Left colon (tissue), 2 donors: ENCODE results near the gene NMNAT3. TPM values are rescaled to one million over a fixed set of nuclear protein-coding genes. Genes with fewer than 3 reads are reported as not detected.

Experiments used
- ATAC-seq: fragments of 200-7000 bp; cut with Tn5 transposase; one replicate; pipeline ENCODE4 v1.9.1; 2020; ENCODE audit warnings: mild to moderate bottlenecking, moderate library complexity
- DNase-seq, 2 donors: peaks; one replicate each; pipeline ENCODE4 v3.0.0-alpha.2; 2020
- intact Hi-C, 2 donors: fragments of 100-400 bp; cut with DNase I in 1 of 2; cut with micrococcal nuclease in 1 of 2; formaldehyde crosslinking; loops; one replicate each; pipeline versions ENCODE4 v1.11.2 to v1.14.0; 2022; cut with DNase I, micrococcal nuclease
- total RNA-seq, 2 donors: library from RNA; stranded (reverse); fragmentation: NEBNext Ultra II Directional; extraction: Animal tissue kit (Norgen Biotek cat#: 25700); gene quantifications; one replicate each; pipeline ENCODE4 v1.2.1, GENCODE V29; 2021
- donor health status: DM: no; HTN: no; CAD: no.
- donor health status: DM: yes; HTN: yes; CAD: no.

NMNAT3 gene
- total RNA-seq, 2 donors from 2014 or later, result 6.2 to 8.7 TPM

DNA sequence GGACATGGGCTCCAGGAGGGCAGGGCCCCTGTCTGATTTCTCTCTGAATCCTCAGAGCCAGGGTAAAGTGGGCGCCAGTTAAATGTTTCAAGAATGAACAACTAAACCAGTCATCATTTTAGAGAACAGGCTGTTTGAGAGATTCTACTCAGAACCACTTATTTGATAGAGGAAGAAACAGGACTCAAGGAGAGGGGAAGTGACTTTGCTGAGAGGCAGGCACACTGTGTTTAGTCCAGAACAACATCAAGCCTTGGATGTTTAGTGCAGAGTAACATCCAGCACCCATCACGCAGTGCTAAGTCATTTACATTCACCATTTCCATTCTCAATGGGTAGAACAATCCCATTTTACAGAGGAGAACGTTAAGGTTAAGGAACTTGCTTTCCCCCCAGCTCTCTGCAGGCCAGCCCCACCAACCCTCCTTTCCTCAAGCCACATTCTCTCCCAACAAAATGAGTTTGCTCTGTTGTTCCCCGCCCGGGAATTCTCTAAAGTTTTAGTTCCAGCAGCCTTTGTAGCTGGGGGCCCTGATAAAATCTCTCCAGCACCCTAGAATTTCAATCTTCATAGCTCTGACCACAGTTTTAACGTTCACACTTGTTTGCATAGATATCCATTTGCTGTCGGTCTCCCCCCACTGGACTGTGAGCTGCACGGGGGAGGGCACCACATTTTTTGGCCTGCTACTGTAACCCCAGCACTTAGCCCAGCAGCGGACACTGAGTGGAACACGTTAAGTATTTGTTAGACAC is 962 bp downstream of the NMNAT3 start:
- DNase-seq, result no peak
- ATAC-seq, result peak; percentile 1
- intact Hi-C loops, result no loop called here

GRCh38 chr3:139676108-139676507 is 1.7 kb downstream of the NMNAT3 start:
- intact Hi-C loops, result no loop called here
- DNase-seq (no peak), ATAC-seq (no peak)

- ATAC-seq, result no peak
- intact Hi-C loops, result no loop called here
Observed at GRCh38 chr3:139675327-139675726, 2.4 kb downstream of the NMNAT3 start.

DNA sequence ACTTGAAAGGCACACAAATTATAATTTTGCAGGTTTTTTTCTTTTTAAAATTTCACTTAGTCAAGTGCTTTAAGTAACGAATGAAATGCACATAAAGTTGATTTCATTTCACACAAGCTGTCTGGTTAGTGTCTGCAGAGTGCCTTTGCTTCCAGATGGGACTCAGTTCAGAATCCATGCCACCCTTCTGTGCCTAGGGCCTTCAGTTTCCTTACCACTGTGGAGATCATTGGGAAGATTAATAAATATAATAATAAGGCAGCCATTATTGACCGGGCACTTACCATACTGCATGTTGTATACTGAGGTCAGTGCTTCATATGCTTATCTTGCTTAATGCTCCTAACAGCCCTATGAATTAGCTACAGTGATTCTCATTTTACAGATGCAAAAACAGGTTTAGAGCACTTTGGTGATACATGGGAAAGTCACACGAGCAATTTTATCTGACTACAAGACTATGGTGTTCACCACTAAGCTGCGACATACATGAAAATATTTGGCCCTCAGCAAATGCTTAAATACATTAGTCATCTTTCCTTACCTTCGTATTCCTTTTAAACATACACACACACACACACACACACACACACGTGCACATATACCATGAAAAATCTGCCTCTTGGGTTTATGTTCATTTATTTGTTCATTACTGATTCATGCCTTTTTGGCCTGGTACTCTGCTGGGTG is 3.1 kb downstream of the NMNAT3 start:
- no peak for ATAC-seq
- intact Hi-C loops, result no loop called here
- DNase-seq, result no peak

More at GRCh38 chr3:139675327-139675726, 2.4 kb downstream of the NMNAT3 start:
- DNase-seq, result no peak

DNA sequence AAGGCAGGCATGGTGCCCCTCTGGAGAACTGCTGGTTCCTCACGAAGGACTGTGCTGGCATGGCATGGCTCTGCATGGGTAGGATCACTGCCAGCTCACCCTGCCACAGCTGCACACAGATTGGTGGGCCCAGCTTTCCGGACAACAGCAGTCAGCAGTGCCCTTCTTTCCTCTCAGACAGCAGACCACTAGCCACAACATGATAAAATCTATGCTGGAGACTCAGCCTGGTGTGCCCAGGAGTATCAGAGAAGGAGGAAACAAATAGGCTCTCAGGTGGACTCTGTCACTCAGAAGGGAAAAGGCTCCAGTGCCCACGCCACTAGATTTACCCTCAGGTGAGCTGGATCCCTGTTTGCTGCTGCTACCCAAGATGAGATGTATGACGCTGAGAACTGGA is 4.9 kb downstream of the NMNAT3 start:
- intact Hi-C loops, result no loop called here
- DNase-seq (no peak), ATAC-seq (no peak)

- ATAC-seq (no peak), DNase-seq (no peak)
- intact Hi-C loops, result no loop called here
Observed at GRCh38 chr3:139671863-139672646, 5.7 kb downstream of the NMNAT3 start.

DNA sequence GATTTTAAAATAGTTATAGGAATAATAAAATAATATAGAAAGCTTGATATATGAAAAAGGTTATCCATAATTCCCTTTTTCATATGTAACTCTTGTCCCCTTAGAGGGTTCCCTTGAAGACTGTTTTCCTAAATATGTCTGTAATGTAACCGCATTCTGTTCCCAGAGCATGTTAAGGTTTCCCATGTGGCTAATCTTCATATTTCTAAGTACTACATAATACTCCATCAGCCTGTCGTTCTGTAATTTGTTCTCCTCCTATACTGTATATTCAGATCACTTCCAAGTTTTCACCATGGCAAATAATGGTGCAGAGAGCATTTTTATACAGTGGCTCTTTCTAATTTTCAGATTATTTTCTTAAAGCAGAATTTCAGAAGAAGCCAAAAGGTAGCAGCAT is 6.7 kb downstream of the NMNAT3 start:
- DNase-seq, result no peak
- ATAC-seq, result no peak
- intact Hi-C loops, result no loop called here

GRCh38 chr3:139670196-139670595 is 7.6 kb downstream of the NMNAT3 start:
- DNase-seq (no peak), ATAC-seq (no peak)
- intact Hi-C loops, result no loop called here

DNA sequence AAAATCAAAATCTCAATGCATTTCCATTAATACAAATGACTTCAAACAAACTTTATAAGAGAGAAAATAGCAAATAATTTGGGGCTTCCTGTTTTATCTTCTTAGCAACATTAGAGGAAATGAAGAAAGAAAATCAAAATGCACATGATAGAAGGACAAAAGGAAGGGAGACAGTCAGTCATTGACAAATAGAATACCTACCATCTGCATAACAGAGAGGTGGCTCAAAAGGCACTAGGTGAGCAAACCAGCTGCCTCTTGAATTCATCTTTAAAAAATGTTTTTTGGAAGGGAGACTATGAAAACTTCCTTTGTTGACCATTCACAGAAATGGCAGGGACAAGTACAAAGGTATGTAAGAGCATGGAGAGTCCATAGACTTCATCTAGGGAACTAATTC is 9.4 kb downstream of the NMNAT3 start:
- DNase-seq (no peak), ATAC-seq (no peak)
- intact Hi-C loops, result no loop called here

DNA sequence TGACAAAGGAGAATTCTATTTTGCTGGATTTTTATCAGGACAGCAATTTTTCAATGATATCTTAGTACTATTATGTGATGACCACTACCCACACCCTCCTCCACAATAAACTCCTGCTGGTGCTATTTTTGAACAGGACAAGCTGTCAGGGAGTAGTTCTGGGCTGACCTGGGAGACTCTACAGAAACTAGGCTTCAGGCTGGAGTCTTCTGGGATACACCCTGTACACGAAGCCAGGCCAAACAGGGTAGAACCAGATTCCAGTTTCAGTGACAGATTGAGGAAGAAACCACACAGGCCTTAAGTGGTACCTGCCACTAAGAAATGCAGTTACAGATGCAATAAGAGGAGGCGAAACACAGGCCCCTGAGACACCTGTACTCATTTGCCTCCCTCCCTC is 12.8 kb downstream of the NMNAT3 start:
- DNase-seq (no peak), ATAC-seq (no peak)
- intact Hi-C loops, result no loop called here

DNA sequence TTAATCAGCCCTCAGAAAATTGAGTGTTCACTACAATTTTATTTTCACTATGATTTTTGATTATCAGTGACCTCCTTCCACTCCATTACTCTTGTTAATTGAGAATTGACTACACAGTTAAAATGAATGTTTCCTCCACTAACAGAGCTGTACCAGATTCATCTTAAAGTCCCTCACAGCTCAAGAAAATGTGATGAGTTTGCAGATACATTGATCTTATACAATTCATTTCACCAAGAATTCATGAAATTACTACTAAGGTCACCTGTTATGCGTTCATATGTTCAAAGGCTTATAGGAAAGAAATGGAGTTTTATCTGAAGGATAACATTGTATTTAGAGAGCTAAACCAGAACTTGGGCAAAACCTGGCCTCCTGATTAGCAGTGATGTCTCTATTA is 17.5 kb downstream of the NMNAT3 start:
- intact Hi-C loops, result no loop called here
- no peak for ATAC-seq

DNA sequence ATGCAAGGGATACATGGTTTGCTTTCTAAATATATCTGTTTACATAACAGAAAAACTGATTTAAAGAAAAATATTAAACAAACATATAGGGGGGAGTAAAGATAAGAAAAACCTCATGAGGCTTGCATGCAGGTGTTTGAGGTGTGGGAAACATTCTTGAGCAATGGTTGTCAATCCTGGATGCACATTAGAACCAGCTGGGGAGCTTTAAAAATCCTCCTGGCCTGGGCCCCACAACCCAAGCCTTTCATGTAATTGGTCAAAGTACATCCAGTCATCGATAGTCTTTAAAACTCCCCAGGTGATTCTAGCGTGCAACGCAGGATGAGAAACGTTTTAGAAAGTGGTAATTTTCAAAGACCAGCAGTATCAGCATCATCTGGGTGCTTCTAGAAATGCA is 18.3 kb downstream of the NMNAT3 start:
- intact Hi-C loops, result no loop called here
- DNase-seq (no peak), ATAC-seq (no peak)

More for the DNA sequence above, 17.5 kb downstream of the NMNAT3 start:
- DNase-seq, result no peak

DNA sequence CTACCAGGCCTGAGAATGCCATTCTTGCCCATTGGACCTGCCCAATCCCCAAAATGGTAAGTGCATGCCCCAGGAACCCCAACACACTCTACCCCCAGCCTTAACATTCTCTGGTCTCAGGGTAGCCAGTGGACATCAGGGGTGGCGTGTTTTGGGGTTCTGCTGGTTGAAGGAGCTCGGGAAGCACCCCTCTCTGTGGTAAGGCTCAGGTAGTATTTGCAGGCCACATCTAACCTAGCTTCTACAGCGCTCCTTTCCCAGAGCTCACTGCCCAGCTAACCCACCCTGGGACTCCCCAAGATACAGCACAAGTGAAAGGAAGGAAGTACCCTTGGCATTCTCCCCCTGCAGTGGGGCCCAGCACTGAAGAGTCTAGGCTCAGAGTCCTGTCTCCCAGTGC is 19.8 kb downstream of the NMNAT3 start:
- DNase-seq (no peak), ATAC-seq (no peak)
- intact Hi-C loops, result no loop called here

DNA sequence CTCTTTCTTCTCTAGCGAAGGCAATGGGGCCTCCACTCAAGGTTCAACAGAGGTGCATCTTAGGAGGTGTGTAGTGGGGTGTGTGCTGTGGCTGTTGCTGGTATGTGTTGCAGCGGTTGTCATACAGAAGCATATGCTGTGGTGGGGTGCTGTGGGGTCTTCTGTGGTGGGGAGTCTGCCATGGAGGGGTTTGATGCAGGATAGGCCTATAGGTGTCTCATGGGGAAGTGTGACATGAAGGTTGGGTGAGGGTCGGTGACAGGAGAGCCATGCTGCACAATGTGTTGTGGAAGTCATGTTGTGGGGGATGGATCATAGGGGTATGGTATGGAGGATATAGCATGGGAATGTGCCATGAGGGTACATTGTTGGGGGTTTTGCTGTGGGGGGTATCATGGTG is 20.3 kb downstream of the NMNAT3 start:
- DNase-seq (no peak), ATAC-seq (no peak)
- intact Hi-C loops, result no loop called here

GRCh38 chr3:139655909-139656595 is 21.7 kb downstream of the NMNAT3 start:
- no peak for DNase-seq
- intact Hi-C loops, result no loop called here
- no peak for ATAC-seq

DNA sequence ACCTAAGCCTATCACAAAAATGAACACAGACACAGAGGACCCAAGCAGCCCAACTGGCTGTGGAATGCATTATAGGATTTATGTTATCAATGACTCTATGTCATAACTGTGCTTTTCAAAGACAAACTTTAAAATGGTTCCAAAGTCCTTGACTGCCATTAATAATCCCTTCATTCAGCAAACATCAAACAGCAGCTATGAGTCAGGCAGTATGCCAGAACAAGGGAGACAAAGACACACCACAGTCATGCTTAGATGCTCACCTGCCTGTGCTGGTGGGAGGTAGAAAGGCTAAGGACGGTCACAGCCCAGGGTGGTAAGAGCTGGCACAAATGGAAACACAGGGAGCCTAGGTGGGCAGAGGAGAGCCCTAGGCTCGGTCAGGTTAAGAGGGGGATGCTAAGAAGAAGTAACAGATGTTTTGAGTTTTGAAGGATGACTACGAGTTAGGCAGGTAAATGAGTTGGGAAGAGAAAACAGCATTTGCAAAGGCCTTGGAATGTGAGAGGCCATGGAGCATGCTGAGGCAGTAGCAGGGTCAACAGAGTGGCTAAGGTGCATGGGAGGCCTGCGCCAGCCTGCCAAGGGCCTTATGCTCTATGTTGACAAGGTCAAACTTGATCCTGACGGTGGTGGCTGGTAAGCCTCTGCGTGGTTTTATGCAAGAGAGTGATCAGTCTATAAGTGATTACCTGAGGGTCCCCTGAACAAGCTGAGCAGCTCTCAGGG is 23.0 kb downstream of the NMNAT3 start:
- intact Hi-C loops, result no loop called here
- DNase-seq (no peak), ATAC-seq (peak; percentile 63)

DNA sequence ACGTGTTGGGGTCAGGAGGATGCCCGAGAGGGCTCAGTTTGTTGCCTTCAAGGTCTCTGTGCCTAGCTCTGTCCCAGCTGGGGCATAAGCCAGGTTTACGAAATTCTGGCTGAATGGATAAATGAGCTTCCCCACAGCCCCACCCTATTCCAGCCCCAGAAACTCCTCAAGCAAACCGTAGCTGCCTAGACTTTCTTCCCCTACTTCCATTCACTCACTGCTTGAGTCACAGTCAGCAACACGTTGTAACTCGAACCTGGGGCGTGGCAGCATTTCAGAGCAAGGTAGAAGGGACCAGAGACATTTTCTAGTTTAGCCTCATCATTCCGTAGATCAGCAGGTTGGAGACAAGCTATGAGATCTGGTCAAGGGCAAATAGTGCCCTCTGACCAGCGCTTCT is 24.2 kb downstream of the NMNAT3 start:
- DNase-seq (no peak), ATAC-seq (no peak)
- intact Hi-C loops, result no loop called here

GRCh38 chr3:139652561-139652960 is 25.2 kb downstream of the NMNAT3 start:
- intact Hi-C loops, result no loop called here

More at GRCh38 chr3:139652561-139652960, 25.2 kb downstream of the NMNAT3 start:
- DNase-seq (no peak), ATAC-seq (no peak)
